Measurements from ENCODE around the gene TNFRSF6B. TPM values are rescaled to one million over a fixed set of nuclear protein-coding genes. Genes with fewer than 3 reads are reported as not detected.

TNFRSF6B gene
- polyA plus RNA-seq, 1 of the 3 experiments (the other 2 are of a cell fraction): 9.4 TPM

DNA sequence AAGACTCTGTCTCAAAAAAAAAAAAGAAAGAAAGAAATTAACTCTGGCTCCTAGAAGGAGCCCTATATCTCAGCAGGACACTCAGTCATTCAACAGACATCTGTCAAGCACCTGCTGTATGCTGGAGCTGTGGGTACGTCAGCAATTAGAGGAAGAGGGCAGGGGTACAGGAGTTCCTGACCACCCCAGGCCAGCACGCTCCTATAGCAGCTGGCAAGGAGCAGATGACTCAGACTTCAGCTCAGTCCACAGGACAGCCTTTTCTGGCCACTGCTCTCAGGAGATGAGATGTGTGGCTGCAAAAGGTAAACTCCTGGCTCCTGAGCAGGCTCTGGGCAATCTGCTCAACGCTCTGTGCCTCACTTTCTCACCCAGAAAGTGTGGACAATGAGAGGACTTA, 40.0 kb upstream of the TNFRSF6B start:
- Histone ChIP-seq H3K27me3 (ENCODE audit: insufficient read depth) (no peaks in the 10 kb centered on the region), H3K4me3 (ENCODE audit: low read depth in 2 of 2, low read length in 1 of 2) (no peak overlapping the region), H3K4me2 (no peak overlapping the region), H3K9me2 (no peaks in the 10 kb centered on the region), H3K4me1 (ENCODE audit: control insufficient read depth in 1 of 2, insufficient read depth in 2 of 2, low read depth in 1 of 2, low read length in 1 of 2) (peaks cover 12 to 33% of the 10 kb centered on the region in 2 experiments; a peak in 2 of 4 replicates), H3K79me2 (ENCODE audit: insufficient read depth) (peaks cover 35% of the 10 kb centered on the region), H2AFZ (ENCODE audit: low read depth) (no peak overlapping the region), H3K36me3 (replicated peaks in 1 of 2; ENCODE audit: control insufficient read depth in 1 of 2, insufficient read depth in 2 of 2, low read length in 1 of 2) (peaks cover 0 to 11% of the 10 kb centered on the region in 2 experiments), H3F3A (replicated peaks; ENCODE audit: insufficient read depth) (peaks cover 8% of the 10 kb centered on the region), H4K20me1 (ENCODE audit: insufficient read depth) (peaks cover 7% of the 10 kb centered on the region), H3K27ac (ENCODE audit: low read depth in 2 of 2, low read length in 1 of 2) (no peak overlapping the region), H3K9ac (no peak overlapping the region), H3K9me3 (no peaks in the 10 kb centered on the region)
- no peak for DNase-seq
- 85% methylated on average over 3 of the region's 3 CpGs for WGBS (ENCODE audit: low lambda C conversion rate)
- TF ChIP-seq RCOR1 (IDR thresholded peaks at IDR 0.05; ENCODE audit: low read length) (no peak), TEAD4 (IDR thresholded peaks at IDR 0.05; ENCODE audit: borderline replicate concordance, insufficient read depth) (no peak), NFIC (IDR thresholded peaks at IDR 0.05; ENCODE audit: borderline replicate concordance) (no peak), POLR2AphosphoS5 (IDR thresholded peaks at IDR 0.05; ENCODE audit: low read depth, low read length) (no peak), TAF1 (IDR thresholded peaks at IDR 0.05; ENCODE audit: borderline replicate concordance, low read depth, low read length) (no peak), FOSL2 (IDR thresholded peaks at IDR 0.05; ENCODE audit: borderline replicate concordance, low read depth) (no peak), MXI1 (IDR thresholded peaks at IDR 0.05; ENCODE audit: low read depth, low read length) (no peak), SIN3A (IDR thresholded peaks at IDR 0.05; ENCODE audit: borderline replicate concordance, low read depth, low read length) (no peak), EP300 (IDR thresholded peaks at IDR 0.05; ENCODE audit: borderline replicate concordance in 1 of 2, low read depth in 1 of 2, low read length in 1 of 2) (no peak), RAD21 (IDR thresholded peaks at IDR 0.05; ENCODE audit: low read length) (no peak), CHD2 (IDR thresholded peaks at IDR 0.05; ENCODE audit: low read length, partially characterized antibody) (no peak), YY1 (IDR thresholded peaks at IDR 0.05; ENCODE audit: low read depth) (no peak), ELF1 (IDR thresholded peaks at IDR 0.05) (no peak), GABPA (IDR thresholded peaks at IDR 0.05; ENCODE audit: low read depth) (no peak), FOXJ3 (CRISPR knock-in tag; IDR thresholded peaks at IDR 0.05) (no peak)
- TF ChIP-seq, protein P1, sequence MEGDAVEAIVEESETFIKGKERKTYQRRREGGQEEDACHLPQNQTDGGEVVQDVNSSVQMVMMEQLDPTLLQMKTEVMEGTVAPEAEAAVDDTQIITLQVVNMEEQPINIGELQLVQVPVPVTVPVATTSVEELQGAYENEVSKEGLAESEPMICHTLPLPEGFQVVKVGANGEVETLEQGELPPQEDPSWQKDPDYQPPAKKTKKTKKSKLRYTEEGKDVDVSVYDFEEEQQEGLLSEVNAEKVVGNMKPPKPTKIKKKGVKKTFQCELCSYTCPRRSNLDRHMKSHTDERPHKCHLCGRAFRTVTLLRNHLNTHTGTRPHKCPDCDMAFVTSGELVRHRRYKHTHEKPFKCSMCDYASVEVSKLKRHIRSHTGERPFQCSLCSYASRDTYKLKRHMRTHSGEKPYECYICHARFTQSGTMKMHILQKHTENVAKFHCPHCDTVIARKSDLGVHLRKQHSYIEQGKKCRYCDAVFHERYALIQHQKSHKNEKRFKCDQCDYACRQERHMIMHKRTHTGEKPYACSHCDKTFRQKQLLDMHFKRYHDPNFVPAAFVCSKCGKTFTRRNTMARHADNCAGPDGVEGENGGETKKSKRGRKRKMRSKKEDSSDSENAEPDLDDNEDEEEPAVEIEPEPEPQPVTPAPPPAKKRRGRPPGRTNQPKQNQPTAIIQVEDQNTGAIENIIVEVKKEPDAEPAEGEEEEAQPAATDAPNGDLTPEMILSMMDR (IDR thresholded peaks at IDR 0.05): no peak
- TF ChIP-seq, protein P2, sequence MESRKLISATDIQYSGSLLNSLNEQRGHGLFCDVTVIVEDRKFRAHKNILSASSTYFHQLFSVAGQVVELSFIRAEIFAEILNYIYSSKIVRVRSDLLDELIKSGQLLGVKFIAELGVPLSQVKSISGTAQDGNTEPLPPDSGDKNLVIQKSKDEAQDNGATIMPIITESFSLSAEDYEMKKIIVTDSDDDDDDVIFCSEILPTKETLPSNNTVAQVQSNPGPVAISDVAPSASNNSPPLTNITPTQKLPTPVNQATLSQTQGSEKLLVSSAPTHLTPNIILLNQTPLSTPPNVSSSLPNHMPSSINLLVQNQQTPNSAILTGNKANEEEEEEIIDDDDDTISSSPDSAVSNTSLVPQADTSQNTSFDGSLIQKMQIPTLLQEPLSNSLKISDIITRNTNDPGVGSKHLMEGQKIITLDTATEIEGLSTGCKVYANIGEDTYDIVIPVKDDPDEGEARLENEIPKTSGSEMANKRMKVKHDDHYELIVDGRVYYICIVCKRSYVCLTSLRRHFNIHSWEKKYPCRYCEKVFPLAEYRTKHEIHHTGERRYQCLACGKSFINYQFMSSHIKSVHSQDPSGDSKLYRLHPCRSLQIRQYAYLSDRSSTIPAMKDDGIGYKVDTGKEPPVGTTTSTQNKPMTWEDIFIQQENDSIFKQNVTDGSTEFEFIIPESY (IDR thresholded peaks at IDR 0.05; ENCODE audit: borderline replicate concordance, low read depth): no peak
- TF ChIP-seq, protein P3, sequence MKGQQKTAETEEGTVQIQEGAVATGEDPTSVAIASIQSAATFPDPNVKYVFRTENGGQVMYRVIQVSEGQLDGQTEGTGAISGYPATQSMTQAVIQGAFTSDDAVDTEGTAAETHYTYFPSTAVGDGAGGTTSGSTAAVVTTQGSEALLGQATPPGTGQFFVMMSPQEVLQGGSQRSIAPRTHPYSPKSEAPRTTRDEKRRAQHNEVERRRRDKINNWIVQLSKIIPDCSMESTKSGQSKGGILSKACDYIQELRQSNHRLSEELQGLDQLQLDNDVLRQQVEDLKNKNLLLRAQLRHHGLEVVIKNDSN (IDR thresholded peaks at IDR 0.05; ENCODE audit: borderline replicate concordance, low read depth): no peak
- TF ChIP-seq, protein P4, sequence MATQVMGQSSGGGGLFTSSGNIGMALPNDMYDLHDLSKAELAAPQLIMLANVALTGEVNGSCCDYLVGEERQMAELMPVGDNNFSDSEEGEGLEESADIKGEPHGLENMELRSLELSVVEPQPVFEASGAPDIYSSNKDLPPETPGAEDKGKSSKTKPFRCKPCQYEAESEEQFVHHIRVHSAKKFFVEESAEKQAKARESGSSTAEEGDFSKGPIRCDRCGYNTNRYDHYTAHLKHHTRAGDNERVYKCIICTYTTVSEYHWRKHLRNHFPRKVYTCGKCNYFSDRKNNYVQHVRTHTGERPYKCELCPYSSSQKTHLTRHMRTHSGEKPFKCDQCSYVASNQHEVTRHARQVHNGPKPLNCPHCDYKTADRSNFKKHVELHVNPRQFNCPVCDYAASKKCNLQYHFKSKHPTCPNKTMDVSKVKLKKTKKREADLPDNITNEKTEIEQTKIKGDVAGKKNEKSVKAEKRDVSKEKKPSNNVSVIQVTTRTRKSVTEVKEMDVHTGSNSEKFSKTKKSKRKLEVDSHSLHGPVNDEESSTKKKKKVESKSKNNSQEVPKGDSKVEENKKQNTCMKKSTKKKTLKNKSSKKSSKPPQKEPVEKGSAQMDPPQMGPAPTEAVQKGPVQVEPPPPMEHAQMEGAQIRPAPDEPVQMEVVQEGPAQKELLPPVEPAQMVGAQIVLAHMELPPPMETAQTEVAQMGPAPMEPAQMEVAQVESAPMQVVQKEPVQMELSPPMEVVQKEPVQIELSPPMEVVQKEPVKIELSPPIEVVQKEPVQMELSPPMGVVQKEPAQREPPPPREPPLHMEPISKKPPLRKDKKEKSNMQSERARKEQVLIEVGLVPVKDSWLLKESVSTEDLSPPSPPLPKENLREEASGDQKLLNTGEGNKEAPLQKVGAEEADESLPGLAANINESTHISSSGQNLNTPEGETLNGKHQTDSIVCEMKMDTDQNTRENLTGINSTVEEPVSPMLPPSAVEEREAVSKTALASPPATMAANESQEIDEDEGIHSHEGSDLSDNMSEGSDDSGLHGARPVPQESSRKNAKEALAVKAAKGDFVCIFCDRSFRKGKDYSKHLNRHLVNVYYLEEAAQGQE (IDR thresholded peaks at IDR 0.05; ENCODE audit: low read depth, low read length): no peak
- TF ChIP-seq, protein P5, sequence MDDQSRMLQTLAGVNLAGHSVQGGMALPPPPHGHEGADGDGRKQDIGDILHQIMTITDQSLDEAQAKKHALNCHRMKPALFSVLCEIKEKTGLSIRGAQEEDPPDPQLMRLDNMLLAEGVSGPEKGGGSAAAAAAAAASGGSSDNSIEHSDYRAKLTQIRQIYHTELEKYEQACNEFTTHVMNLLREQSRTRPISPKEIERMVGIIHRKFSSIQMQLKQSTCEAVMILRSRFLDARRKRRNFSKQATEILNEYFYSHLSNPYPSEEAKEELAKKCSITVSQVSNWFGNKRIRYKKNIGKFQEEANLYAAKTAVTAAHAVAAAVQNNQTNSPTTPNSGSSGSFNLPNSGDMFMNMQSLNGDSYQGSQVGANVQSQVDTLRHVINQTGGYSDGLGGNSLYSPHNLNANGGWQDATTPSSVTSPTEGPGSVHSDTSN (IDR thresholded peaks at IDR 0.05): no peak
- ChIA-PET POLR2A (no interaction called here), CTCF (interaction anchor here (0.6 to 5.5 kb wide), 2 partner anchors 118 to 220 kb away, joined by 3 to 27 read pairs; partner anchors contain the start of gene PTK6)

Data from SK-N-SH (cell line).